ENCODE measurements around the gene KCNIP4.

Gene KCNIP4

DNA sequence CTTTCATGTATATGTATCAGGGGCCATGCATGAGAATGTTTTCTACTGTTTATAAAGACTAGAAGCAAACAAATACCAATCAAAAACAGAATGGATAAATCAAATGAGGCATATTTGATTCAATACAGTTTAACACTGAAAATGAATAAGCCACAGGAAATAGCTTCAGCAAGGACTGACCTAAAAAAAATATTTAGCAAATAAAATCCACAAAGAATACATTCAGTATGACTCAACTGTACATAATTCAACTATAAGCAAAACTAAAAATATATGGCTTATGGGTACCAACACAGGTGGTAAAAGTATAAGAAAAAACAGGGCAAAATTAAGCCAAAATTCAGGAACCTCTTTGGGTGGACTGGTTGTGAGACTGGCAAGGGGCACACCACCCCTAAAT is 112.9 kb downstream of the KCNIP4 start:
- DNase-seq, result no peak

GRCh38 chr4:21830272-21830671 is 118.3 kb downstream of the KCNIP4 start:
- no peak for DNase-seq

DNA sequence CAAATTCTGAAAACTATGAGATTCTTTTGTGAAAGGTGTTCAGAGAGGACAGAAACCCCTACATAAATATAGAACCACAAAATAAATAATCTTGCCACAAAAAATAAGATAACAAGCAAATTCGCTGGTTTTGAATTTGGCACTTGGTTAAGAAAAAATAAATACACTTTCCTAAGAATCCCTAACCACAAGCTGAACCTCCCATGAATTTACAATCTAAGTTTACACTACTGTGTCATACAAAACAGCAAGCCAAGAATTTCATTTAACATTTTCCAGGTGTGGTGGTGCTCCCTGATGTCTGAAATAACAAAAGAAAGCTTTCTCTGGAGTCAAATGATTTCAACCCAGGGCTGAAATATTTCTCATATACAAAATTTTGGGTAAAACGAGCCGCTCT is 121.0 kb downstream of the KCNIP4 start:
- no peak for DNase-seq

DNA sequence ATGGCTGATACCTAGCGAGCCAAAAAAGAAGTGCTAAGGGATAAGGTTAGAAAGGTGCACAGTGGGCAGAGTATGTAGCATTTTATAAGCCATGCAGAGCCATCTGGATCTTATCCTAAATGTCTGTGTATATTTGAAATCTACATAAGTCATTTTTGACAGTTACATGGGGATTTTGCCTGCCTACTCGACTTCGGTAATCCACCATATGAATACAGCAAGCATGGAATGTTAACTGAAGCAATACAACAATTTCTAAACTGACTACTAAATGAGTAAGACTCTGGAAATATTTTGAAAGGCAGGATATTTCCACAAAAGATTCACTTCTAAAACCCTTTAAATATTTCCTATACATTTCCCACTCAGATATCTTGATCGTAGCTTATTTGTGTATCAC is 122.5 kb downstream of the KCNIP4 start:
- DNase-seq, result no peak

- no peak for DNase-seq
These were observed 129.5 kb downstream of the KCNIP4 start for GRCh38 chr4:21819086-21819485.

- no peak for DNase-seq
These were observed 132.8 kb downstream of the KCNIP4 start for GRCh38 chr4:21815651-21816377.

DNA sequence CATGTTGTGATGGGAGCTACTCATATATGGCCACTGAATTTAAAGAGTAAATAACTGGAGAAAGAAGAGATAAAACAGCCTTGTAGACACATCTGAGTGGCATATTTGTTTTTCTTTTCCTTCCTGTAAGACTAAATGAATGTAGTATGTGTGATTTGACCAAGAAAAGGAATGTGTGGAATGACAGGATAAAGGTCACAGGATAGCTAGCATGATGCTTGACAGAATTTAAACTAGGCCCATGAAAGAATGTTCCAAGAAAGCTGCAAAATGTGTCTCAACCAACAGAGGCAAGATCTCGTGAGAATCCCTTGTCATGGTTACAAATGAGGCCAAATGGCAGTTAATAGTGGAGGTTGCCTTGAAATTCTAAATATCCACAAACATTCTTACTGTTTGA is 137.0 kb downstream of the KCNIP4 start:
- no peak for DNase-seq

GRCh38 chr4:21806991-21807390 is 141.6 kb downstream of the KCNIP4 start:
- DNase-seq, result no peak

DNA sequence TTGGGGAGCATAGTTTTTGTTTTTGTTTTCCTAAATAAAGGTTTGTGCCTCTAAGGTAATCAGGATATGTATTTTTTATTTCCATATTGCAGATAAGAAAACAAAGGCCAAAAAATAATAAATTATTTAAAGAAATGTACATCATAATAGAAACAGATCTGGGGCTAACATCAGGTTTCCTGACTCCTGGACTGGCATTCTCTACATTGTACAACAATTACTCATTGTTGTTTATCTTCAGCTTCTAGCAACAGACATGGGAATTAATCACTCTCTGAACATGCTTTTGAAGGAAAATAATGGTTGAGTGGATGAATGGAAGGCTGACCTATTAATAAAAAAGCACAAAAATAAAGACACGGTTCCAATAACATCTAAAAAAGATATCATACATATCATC is 146.2 kb downstream of the KCNIP4 start:
- no peak for DNase-seq

- DNase-seq, result no peak
These were observed 146.7 kb downstream of the KCNIP4 start for GRCh38 chr4:21801661-21802385.

DNA sequence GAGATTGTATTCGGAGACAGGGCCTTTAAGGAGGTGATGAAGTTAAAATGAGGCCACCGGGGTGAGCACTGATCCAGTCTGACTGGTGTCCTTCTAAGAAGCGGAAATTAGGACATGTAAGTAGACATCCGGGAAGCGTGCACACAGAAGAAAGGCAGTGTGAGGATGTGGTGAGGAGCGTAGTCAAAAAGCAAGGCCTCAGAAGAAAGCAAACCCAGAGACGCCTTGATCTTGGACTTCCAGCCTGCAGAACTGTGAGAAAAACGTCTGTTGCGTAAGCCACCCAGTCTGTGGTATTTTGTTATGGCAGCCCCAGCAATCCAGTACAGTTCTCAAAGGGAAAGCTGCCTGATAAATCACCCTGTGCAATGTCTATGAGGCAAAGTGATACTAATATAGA is 153.5 kb downstream of the KCNIP4 start:
- DNase-seq, result no peak

- no peak for DNase-seq
These were observed 155.8 kb downstream of the KCNIP4 start for GRCh38 chr4:21792736-21793135.

GRCh38 chr4:21790438-21791029 is 158.0 kb downstream of the KCNIP4 start:
- DNase-seq, result peak; percentile 7 to 60

GRCh38 chr4:21780148-21780547 is 168.4 kb downstream of the KCNIP4 start:
- DNase-seq, result no peak

DNA sequence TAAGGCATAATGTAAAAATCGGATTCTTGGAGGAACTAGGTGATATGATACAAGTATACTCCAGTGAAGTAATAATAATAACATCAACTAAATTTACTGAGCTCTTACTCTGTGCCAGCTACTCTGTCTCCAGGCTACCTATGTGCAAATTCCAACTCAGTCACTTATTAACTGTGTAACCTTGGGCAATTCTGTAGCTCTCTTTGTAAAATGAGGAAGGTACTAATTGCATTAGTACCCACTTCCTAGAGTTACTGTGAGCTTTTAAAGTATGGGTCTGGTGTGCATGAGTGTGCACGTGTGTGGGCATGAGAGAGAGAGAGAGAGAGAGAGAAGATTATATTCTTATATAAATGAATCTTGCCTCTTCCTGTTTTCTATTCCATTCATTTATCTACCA is 169.9 kb downstream of the KCNIP4 start:
- no peak for DNase-seq

GRCh38 chr4:21775703-21776102 is 172.9 kb downstream of the KCNIP4 start:
- DNase-seq, result no peak

DNA sequence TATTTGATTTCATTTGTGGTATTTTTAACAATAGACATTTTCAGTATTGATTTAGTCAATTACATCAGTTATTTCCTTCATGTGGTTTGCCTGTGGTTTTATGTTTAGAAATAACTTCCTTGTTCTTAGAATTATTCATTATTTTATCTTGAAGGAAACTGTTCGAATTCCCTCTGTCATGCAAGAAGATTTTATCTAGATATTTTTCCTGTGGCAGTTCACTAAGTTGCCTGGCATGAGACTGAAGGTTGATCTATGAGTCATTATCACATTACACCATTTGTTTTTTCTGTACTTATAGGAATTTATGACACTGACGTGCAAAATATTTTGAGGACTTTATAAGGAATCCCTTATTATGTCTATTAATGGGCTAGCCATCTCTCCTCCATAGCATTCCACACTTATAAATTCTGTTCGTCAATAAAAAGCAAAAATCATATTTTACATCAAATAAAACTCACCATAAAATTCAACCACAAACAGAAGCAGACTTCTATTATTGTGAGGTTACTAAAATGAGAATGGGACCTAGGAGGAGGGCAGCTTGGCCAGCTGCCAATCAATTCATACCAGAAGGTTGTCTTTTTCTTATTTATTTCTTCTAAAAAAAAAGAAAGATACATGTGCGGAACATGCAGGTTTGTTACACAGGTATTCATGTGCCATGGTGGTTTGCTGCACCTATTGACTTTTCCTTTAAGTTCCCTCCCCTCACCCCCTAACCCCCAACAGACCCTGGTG is 179.0 kb downstream of the KCNIP4 start:
- peak in 1 of 2 donors; percentile 6 for DNase-seq

DNA sequence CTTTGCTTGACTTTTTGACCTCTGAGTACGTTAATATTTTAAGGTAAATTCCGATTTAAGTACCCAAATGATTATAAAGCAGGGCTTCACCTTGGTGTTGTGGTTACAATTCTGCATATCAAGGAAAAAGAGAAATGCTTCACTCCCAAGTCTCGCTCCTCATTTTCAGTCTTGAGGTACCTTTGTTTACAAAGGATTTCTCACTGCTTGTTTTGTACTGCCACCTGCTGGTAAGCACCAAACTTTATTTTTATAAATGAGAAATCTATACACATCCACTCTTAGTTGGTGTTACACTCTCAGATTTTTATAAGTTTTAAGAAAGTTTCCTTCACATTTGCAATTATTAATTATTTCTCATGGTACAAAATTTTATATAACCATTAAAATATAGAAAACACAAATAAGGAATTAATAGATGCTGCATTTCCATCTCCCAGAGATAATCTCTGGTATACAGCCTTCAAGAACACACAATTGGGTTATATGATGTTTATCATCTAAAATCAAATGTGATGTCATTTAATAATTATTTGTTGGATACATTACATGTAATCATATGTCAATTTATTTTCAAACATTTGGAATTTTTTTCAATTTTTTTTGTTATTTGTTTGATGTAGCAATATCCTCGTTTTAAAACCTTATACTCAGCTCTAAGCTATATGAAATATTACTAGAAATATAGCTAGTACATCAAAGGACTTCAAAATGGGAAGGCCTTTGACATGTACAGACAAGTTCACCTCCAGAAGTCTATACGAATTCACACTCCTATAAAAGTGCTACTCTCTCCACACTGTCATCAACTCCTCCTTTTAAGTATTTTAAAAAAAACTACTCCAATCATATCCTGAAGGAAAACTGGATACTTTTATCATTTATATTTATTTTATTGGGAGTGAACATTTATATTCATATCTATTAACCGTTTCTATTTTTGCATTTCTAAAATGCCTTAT is 179.9 kb downstream of the KCNIP4 start:
- DNase-seq, result peak in 1 of 2 donors; percentile 24

GRCh38 chr4:21765810-21766407 is 182.7 kb downstream of the KCNIP4 start:
- DNase-seq, result peak; percentile 7 to 64

- no peak for DNase-seq
These were observed 184.7 kb downstream of the KCNIP4 start for GRCh38 chr4:21763855-21764254.

DNA sequence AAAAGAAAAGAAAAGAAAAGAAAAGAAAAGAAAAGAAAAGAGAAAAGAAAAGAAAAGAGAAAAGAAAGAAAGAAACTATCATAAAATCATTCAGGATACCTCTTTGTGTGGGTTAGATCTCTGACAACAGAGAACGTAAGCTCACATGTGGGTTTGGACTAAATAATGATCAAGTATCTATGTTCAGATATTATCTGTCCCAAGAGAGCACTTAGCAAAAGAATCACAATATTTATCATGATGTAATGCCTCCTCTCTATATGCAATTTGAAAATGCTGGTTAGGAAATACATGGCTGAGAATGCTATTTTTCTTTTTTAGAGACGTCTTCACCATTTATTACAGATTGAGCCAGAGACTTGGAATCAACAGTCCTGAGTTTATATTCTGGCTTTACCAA is 191.3 kb downstream of the KCNIP4 start:
- DNase-seq, result no peak
